NCI-H69 (cell line): ENCODE data around the gene UBQLN2.
"Not testable (repeated sequence)": the region's sequence is repeated elsewhere in the genome, so short reads cannot be mapped to it uniquely, and the experiment has no call there.

Experiments used
- DNase-seq: peaks from one replicate; lab custom pipeline; 2025; lab: John Stamatoyannopoulos, UW

Gene UBQLN2

DNA sequence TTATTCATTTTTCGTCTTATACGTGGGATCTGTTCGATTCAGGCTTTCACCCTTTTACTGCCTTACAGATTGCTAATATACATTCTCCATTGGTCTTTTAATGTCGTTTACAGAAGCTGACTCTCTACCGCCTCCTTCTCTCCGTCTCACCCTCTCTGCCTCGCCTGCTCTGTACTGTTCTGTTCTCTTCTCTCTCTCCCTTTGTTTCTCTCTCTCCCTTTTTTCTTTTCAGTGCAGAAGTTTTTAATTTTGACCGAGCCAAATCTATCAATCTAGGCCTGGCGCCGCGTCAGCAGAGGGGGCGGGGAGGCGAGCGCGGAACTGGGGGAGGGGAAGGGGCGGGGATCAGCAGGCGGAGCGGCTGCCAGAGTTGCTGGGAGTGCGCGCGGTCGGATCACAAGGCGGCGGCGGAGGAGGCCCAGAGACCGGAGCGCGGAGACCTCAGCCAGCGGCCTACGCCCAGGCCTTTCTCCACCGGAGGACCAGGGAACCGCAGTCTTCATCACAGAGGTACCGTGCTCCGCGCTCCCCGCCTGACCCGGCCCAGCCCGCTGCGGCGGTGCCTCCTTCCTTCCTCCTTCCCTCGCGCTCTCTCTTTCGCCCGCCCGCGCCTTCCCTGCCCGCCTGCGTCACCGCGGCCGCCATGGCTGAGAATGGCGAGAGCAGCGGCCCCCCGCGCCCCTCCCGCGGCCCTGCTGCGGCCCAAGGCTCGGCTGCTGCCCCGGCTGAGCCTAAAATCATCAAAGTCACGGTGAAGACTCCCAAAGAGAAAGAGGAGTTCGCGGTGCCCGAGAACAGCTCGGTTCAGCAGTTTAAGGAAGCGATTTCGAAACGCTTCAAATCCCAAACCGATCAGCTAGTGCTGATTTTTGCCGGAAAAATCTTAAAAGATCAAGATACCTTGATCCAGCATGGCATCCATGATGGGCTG, at the start of gene UBQLN2:
Gene UBQLN2, plus strand, starts transcription at position 397 of the 931 bp plus-strand sequence. Its CDS starts 247 bp downstream, at position 644.
- DNase-seq, result peak; percentile 85

DNA sequence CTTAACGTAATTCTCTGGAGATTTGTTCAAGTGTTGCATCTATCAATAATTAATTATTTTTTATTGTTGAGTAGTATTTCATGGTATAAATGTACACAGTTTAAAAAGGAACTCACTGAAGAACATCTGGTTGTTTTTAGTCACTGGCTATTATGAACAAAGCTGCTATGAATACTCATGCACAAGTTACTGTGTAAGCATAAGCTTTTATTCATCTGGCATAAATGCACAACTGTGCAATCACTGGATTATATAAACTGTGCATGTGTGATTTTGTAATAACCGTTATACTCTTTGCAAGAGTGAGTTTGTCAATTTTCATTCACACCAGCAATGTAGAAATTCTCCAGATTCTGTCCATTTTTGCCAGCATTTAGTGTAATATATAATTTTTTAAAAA, 43.8 kb upstream of the UBQLN2 start:
- DNase-seq, result no peak

DNA sequence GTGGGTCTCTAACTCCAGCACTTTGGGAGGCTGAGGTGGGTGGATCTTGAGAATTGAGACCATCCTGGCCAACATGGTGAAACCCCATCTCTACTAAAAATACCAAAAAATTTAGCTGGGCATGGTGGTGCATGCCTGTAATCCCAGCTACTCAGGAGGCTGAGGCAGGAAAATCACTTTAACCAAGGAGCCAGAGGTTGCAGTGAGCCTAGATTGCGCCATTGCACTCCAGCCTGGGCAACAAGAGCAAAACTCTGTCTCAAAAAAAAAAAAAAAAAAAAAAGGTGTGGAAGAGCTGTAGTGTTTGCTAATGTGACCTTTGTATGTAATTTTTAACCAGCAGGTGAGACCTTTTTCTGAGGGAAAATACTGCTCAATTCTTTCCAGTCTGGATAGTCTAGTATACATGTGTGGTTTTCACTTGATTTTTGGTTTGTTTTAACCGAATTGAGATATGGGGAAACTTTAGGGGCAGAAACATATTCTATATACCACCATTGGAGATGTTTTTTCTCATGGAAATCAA, 33.9 kb upstream of the UBQLN2 start:
- DNase-seq, result not testable (repeated sequence)

DNA sequence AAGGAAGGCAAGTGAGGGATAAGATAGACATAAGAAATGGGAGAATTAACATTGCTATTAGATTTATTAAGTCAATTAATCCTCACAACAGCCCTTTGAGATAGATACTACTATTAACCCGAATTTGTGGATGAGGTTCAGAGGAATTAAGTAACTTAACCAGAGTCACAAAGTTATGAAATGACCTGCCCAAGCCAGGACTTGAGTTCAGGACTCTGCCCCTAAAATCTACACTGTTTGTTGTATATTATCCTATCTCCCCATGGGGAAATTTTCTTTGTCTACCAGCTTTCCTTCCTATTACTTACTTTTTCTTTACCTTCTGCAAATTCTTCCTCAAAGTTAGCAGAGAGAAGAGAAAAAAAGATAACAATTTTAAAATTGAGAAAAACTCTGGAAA, 33.4 kb upstream of the UBQLN2 start:
- no peak for DNase-seq

DNA sequence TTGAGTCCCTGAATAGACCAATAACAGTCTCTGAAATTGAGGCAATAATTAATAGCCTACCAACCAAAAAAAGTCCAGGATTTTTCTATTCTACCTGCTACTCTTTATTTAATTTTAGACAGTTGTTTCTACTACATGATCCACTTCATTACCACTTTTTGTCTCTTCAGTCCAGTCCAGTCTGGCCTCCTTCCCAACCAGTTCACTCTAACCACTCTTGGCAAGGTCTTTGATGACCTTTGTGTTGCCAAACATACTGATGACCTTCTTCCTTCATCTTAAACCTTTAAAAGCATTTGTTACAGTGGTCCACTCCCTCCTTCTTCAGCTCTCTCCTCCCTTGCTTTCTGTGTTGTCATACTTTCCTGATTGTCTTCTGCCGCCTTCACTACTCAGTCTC, 12.8 kb upstream of the UBQLN2 start:
- no peak for DNase-seq

DNA sequence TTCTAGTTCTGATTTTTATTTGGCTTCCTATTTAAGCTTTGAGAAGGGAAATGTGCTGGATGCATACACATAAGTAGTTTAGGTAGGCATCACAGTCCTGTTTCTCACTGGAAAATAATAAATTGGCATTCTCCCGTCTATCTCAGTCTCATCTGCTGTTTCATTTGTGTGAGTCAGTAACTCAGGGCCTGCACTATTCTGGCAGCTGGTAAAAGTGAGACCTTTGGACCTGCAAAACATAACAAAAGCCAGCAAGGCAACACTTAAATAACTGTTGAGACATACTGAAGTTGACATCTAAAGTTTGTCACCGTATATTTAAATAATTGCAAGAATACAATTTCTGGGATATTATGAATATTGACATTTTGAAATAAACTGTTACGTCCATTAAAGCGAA, 8.6 kb upstream of the UBQLN2 start:
- no peak for DNase-seq

DNA sequence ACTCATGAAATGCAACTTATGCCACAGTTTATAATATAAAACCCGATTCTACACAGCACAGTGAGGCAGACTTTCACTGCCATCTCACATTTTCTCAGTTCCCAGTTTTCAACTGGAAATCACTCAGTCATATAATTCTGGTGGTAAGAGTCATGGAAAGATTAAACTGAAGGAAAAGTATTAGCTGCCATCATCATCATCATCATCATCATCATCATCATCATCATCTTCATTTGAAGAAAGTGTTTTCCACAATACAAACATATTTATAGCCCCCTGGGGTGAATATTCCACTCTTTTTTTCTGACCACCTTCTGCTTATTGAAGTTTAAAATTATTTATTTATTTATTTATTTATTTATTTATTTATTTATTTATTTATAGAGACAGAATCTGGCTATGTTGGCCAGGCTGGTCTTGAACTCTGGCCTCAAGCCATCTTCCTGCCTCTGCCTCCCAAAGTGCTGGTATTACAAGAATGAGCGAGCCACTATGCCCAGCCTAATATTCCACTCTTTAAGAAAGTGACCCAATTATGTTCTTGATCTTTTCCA, 6.0 kb upstream of the UBQLN2 start:
- no peak for DNase-seq

DNA sequence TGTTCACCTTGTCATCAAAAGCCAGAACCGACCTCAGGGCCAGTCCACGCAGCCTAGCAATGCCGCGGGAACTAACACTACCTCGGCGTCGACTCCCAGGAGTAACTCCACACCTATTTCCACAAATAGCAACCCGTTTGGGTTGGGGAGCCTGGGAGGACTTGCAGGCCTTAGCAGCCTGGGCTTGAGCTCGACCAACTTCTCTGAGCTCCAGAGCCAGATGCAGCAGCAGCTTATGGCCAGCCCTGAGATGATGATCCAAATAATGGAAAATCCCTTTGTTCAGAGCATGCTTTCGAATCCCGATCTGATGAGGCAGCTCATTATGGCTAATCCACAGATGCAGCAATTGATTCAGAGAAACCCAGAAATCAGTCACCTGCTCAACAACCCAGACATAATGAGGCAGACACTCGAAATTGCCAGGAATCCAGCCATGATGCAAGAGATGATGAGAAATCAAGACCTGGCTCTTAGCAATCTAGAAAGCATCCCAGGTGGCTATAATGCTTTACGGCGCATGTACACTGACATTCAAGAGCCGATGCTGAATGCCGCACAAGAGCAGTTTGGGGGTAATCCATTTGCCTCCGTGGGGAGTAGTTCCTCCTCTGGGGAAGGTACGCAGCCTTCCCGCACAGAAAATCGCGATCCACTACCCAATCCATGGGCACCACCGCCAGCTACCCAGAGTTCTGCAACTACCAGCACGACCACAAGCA, 898 bp downstream of the UBQLN2 start:
- peak; percentile 58 for DNase-seq

DNA sequence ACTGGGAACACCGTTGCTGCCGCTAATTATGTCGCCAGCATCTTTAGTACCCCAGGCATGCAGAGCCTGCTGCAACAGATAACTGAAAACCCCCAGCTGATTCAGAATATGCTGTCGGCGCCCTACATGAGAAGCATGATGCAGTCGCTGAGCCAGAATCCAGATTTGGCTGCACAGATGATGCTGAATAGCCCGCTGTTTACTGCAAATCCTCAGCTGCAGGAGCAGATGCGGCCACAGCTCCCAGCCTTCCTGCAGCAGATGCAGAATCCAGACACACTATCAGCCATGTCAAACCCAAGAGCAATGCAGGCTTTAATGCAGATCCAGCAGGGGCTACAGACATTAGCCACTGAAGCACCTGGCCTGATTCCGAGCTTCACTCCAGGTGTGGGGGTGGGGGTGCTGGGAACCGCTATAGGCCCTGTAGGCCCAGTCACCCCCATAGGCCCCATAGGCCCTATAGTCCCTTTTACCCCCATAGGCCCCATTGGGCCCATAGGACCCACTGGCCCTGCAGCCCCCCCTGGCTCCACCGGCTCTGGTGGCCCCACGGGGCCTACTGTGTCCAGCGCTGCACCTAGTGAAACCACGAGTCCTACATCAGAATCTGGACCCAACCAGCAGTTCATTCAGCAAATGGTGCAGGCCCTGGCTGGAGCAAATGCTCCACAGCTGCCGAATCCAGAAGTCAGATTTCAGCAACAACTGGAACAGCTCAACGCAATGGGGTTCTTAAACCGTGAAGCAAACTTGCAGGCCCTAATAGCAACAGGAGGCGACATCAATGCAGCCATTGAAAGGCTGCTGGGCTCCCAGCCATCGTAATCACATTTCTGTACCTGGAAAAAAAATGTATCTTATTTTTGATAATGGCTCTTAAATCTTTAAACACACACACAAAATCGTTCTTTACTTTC, 1.8 kb downstream of the UBQLN2 start:
- peak; percentile 32 for DNase-seq

DNA sequence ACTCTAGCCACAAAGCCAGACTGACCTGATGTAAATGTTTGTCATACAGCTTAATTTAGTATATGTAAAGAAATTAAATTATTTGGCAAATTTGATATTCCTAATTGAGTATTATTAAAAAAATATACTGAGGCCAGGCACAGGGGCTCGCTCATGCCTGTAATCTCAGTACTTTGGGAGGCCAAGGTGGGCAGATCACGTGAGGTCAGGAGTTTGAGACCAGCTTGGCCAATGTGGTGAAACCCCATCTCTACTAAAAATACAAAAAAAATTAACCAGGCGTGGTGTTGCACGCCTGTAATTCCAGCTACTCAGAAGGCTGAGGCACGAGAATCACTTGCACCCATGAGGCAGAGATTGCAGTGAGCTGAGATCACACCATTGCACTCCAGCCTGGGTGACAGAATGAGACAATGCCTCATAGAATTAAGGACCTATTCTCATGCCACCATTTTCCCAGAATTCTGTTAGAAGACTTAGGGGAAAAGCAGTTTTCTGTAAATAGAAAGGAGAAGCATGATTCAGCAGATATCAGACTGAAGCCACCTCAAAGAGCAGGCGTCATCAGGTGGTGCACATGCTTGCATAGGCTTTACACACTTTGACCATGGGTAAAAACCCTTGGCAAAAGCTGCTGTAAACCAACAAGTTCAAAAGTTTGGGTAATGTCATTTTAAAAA, 6.1 kb downstream of the UBQLN2 start:
- DNase-seq, result no peak

DNA sequence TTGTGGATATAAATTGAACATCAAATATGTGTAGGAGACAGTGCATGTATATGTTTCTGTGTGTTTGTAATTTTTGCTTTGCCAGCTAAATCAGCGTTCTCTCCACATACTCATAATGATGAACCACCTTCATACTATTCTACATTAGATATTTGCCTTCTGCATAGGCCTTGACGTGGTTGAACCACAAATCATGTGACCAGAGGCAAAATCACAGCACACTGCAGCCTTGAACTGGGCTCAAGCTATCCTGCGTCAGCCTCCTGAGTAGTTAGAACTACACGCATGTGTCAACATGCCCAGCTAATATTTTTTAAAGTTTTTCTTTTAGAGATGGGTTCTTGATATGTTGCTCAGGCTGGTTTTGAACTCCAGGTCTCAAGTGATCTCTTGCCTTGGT, 9.5 kb downstream of the UBQLN2 start:
- DNase-seq, result no peak

DNA sequence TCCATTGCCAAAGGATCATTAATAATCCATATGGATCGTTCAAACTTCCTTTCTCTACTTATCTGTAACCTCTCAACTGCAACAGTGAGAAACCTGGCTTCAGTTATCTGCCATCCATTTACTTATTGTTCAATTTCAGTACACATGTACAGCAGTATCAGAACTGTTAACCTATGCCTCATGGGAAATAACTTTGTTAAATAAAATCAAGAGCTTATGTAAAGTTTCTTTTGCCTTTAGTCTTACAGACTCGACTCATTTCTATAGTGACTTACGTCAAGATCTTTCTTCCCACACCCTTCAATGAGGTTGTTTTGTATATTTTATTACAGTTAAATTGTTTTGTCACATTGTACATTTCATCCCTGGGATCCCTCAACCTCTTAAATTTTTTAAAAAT, 11.4 kb downstream of the UBQLN2 start:
- DNase-seq, result no peak

DNA sequence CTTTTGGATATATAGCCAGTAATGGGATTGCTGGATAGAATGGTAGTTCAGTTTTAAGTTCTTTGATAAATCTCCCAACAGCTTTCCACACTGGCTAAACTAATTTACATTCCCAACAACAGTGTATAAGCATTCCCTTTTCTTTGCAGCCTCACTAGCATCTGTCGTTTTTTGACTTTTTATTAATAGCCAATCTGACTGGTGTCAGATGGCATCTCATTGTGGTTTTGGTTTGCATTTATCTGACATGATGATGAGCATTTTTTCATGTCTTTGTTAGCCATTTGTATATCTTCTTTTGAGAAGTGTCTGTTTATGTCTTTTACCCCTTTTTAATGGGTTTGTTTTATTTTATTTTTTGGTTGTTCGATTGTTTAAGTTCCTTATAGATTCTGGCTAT, 13.3 kb downstream of the UBQLN2 start:
- no peak for DNase-seq

DNA sequence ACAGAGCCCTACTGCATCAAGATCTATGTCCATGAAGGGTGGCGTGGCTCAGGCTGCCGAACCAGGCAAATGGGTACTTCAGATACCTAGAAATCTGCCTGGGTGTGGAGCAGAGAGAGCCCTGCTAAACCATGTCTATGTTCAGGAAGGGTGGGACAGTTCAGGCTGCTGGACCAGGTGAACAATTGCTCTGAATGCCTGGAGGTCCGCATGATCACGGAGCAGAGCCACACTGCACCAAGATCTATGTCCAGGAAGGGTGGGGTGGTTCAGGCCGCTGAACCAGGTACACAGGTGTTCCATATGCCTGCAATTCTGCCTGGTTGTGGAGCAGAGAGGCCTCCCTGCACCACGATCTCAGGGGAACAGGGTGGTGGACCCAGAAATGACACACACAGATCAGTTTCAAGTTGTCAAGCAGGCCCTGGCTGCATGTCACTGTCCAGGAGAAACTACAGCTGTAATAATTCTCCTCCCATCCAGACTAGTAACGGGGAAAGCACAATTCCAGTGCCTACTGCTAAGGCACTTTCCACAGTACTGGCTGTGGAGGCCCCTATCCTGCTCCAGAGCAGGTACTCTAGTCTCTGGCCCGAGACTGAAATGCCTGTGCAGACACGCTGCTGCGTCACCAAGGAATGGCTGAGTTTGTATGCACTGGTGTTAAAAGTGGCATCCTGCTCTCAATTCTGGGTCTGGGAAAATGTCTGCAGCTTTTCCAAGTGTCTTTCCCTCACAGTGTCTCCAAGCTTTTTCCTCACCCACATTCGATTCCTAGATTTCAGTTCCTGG, 25.2 kb downstream of the UBQLN2 start:
- DNase-seq, result no peak

DNA sequence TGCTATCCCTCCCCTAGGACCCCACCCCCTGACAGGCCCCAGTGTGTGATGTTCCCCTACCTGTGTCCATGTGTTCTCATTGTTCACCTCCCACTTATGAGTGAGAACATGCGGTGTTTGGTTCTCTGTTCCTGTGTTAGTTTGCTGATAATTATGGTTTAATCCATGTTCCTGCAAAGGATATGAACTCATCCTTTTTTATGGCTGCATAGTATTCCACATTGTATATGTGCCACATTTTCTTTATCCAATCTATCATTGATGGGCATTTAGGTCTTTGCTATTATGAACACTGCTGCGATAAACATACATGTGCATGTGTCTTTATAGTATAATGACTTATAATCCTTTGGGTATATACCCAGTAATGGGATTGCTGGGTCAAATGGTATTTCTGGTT, 28.4 kb downstream of the UBQLN2 start:
- not testable (repeated sequence) for DNase-seq

DNA sequence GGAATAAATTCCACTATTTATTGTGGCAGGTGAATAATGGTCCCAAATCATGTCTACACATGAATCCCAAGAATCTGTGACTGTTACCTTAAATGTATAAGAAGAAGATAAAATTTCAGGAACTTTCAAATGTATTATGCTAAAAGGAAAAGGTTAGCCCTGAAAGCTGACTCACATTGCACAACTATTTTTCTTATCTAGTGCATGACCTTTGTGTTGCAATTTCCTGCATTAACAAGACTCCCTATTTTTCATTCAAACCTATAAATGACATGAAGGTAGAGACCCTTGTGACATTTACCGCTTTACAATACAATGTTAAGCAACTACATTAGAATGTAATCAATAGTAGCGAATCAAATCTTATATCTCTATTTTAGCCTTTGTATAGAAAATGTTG, 36.7 kb downstream of the UBQLN2 start:
- no peak for DNase-seq

DNA sequence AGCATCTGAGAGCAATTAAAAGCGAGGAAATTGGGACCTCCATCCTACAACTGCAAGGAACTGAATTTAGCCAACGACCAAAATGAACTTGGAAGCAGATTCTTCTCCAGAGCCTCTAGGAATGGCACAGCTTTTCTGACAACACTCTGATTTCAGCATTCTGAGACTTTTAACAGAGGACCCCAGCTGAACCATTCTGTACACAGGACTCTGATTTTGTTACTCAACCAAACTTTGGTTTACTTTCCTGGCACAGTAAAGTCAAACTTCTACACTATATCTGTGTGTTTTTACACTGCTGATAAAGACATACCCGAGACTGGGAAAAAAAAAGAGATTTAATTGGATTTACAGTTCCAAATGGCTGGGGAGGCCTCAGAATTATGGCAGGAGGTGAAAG, 37.6 kb downstream of the UBQLN2 start:
- no peak for DNase-seq

DNA sequence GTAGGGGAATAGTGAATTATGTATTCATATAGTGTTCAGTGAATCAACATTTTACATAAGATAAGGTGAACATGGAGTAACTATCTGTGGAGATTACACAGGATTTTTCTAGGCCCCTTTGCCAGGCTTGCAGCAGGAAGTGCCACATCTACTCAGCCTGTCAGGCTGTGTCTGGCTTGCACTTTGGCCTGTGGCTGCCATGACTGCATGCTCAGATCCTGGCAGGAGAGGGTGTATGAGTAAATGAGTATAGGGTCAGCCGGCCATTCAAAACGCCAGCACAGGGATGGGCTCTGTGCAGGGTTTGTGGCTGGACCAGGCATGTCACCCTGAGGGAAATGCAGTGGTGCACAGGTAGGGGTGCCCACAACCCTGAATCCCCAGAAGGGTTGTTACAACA, 51.9 kb downstream of the UBQLN2 start:
- no peak for DNase-seq
